Activated CD4-positive, alpha-beta memory T cell treated with anti-CD3 and anti-CD28 coated beads for 36 hours (primary cell): ENCODE results near the gene ZNF346. TPM values are rescaled to one million over a fixed set of nuclear protein-coding genes. Genes with fewer than 3 reads are reported as not detected.
"Not testable (repeated sequence)": the region's sequence is repeated elsewhere in the genome, so short reads cannot be mapped to it uniquely, and the experiment has no call there.

Experiments
- CTCF ChIA-PET: fragments of 350-600 bp; sonication (Branson Sonifier 250); formaldehyde crosslinking; loops from one replicate; lab custom pipeline; 2021; ENCODE audit warnings: antibody characterized with exemption, inconsistent platforms; lab: Charles Lee
- POLR2A ChIA-PET: fragments of 350-600 bp; sonication (Branson Sonifier 250); formaldehyde crosslinking; loops from one replicate; lab custom pipeline; 2021; ENCODE audit warnings: antibody characterized with exemption; lab: Charles Lee
- DNase-seq: peaks from one replicate; pipeline ENCODE4 v3.0.0-alpha.2; 2020
- H3K27ac Mint-ChIP-seq: one replicate; pipeline ENCODE4 v1.8.0; 2021; ENCODE audit warnings: mixed read lengths
- H3K27me3 Mint-ChIP-seq: one replicate; pipeline ENCODE4 v1.8.0; 2021; ENCODE audit warnings: mixed read lengths
- H3K36me3 Mint-ChIP-seq: one replicate; pipeline ENCODE4 v1.8.0; 2021; ENCODE audit warnings: mixed read lengths
- H3K4me1 Mint-ChIP-seq: one replicate; pipeline ENCODE4 v1.8.0; 2021; ENCODE audit warnings: low read depth, mixed read lengths
- H3K4me3 Mint-ChIP-seq: one replicate; pipeline ENCODE4 v1.8.0; 2021; ENCODE audit warnings: mild to moderate bottlenecking, mixed read lengths
- H3K9me3 Mint-ChIP-seq: one replicate; pipeline ENCODE4 v1.8.0; 2021; ENCODE audit warnings: mixed read lengths
- intact Hi-C: fragments of 100-400 bp; cut with micrococcal nuclease; formaldehyde crosslinking; loops from one replicate; pipeline ENCODE4 v1.15.1; 2023
- total RNA-seq, 2 experiments: library from RNA; stranded (reverse); gene quantifications; one replicate each; pipeline ENCODE4 v1.2.3, GENCODE V29; 2021

ZNF346 gene
- total RNA-seq, 2 experiments from 2014 or later, result 12.7 to 15.6 TPM

DNA sequence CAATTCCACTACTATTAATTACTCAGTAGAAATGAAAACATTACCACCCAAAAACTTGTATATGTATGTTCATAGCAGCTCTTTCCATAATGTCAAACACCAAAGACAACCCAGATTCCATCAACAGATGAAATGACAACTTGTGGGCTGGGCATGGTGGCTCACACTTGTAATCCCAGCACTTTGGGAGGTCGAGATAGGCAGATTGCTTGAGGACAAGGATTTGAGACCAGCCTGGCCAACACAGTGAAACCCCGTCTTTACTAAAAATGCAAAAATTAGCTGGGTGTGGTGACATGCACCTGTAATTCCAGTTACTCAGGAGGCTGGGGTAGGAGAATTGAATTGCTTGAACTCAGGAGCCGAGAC lies 27.4 kb upstream of the ZNF346 start:
- peaks cover 46% of the 10 kb centered on the region for H3K4me1 Mint-ChIP-seq
- CTCF ChIA-PET, result interaction anchor here (1.0 to 1.4 kb wide), 2 partner anchors 11 to 334 kb away, joined by 3 to 5 read pairs; no protein-coding TSS in a partner anchor
- DNase-seq, result peak; percentile 19
- peak overlapping the region; percentile 83 for H3K27ac Mint-ChIP-seq
- no peak overlapping the region for H3K4me3 Mint-ChIP-seq
- no peaks in the 10 kb centered on the region for H3K27me3 Mint-ChIP-seq
- intact Hi-C loops, result loop anchor here (5.0 kb wide), 1 partner anchor 93 kb away; no protein-coding TSS in a partner anchor
- POLR2A ChIA-PET, result no interaction called here
- H3K36me3 Mint-ChIP-seq, result peaks cover 17% of the 10 kb centered on the region
- peaks cover 6% of the 10 kb centered on the region for H3K9me3 Mint-ChIP-seq

DNA sequence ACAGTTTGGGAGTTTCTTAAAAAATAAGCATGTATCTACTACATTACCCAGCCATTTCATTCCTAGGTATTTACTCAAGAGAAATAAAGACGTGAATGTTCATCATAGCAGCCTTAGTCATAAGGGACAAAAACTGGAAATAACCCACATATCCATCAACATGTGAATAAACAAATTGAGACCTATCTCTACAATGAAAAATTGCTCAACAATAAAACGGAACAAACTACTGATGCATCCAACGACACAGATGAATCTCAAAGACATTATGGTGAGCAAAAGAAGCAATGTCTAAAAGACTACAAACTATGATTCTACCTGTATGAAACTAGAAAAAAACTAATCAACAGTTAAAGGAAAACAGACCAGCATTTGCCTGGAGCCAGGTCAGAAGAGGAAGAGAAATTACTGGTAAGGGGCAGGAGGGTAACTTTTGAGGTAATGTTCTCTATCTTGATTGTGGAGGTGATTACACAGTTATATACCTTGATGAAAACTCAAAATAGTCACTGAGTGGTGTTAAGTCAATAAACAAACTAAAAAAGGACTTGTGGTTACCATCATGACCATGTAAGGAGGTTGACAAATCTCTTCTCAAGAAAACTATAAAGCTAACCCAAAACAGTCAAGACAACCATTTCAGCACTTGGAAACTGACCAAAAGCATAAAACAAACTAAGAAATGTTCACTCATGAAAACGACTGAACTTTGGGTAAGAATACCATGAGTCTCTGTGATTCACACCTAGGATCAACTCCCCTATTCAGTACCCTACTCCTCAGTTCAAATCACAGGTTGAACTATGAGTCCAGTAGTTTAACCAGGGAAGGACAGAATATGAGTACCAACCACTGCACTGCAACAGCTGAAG lies 26.4 kb upstream of the ZNF346 start:
- CTCF ChIA-PET, result interaction anchor here (1.4 to 2.0 kb wide), 2 partner anchors 10 to 335 kb away, joined by 5 to 15 read pairs; partner anchors contain the start of gene UIMC1
- peak overlapping the region; percentile 73 for H3K27ac Mint-ChIP-seq
- no peak overlapping the region for H3K4me3 Mint-ChIP-seq
- H3K36me3 Mint-ChIP-seq, result peaks cover 21% of the 10 kb centered on the region
- POLR2A ChIA-PET, result interaction anchor here (0.8 to 1.0 kb wide), 2 partner anchors 10 to 27 kb away, joined by 5 to 8 read pairs; no protein-coding TSS in a partner anchor
- peaks cover 6% of the 10 kb centered on the region for H3K9me3 Mint-ChIP-seq
- no peaks in the 10 kb centered on the region for H3K27me3 Mint-ChIP-seq
- H3K4me1 Mint-ChIP-seq, result peaks cover 48% of the 10 kb centered on the region
- intact Hi-C loops, result loop anchor here (1.0 to 5.0 kb wide), 2 partner anchors 29 to 94 kb away; no protein-coding TSS in a partner anchor
- no peak for DNase-seq

DNA sequence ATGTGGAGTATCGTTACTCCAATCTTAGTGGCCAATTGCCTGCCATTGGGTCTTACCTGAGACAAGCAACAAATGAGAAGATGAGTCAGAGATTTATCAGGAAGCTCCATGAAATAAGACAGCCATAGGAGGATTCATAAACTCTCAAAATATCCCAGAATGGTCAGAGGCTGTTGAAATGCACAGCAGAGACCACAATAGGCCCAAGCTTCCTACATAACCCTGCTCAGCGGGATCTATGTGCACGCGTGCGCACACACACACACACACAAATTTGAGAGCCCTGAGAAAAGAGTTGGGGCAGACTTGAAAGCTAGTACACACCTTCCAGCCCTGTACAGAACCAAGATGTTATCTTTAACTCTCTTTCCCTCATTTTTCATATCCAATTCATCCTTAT lies 25.7 kb upstream of the ZNF346 start:
- peak overlapping the region; percentile 73 for H3K27ac Mint-ChIP-seq
- DNase-seq, result no peak
- peaks cover 51% of the 10 kb centered on the region for H3K4me1 Mint-ChIP-seq
- no peaks in the 10 kb centered on the region for H3K27me3 Mint-ChIP-seq
- ChIA-PET POLR2A (interaction anchor here (0.7 to 1.0 kb wide), 3 partner anchors 9 to 454 kb away, joined by 3 to 8 read pairs (median 5); no protein-coding TSS in a partner anchor), CTCF (interaction anchor here (2.0 kb wide), 1 partner anchor 9 kb away, joined by 15 read pairs; the partner anchor contains the start of gene UIMC1)
- H3K9me3 Mint-ChIP-seq, result peaks cover 6% of the 10 kb centered on the region
- H3K4me3 Mint-ChIP-seq, result no peak overlapping the region
- H3K36me3 Mint-ChIP-seq, result peaks cover 24% of the 10 kb centered on the region
- intact Hi-C loops, result loop anchor here (1.0 to 5.0 kb wide), 2 partner anchors 29 to 94 kb away; no protein-coding TSS in a partner anchor

DNA sequence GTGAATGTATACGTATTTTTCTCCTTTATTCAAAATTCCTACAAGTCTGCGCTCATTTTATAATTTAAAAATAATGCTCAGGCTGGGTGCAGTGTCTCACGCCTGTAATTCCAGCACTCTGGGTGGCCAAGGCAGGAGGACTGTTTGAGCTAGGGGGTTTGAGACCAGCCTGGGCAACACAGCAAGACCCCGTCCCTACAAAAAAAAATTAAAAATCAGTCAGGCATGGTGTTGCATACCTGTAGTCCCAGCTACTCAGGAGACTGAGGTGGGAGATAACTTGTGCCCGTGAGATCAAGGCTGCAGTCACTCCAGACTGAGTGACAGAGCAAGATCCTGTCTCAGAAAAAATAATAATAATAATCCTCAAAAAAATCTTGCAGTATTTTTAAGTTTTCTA lies 23.7 kb upstream of the ZNF346 start:
- Mint-ChIP-seq H3K27me3 (no peaks in the 10 kb centered on the region), H3K4me3 (no peak overlapping the region), H3K27ac (no peak overlapping the region), H3K36me3 (peaks cover 23% of the 10 kb centered on the region), H3K4me1 (peaks cover 54% of the 10 kb centered on the region), H3K9me3 (peaks cover 6% of the 10 kb centered on the region)
- ChIA-PET POLR2A (no interaction called here), CTCF (no interaction called here)
- no peak for DNase-seq
- intact Hi-C loops, result loop anchor here (5.0 kb wide), 1 partner anchor 97 kb away; no protein-coding TSS in a partner anchor

DNA sequence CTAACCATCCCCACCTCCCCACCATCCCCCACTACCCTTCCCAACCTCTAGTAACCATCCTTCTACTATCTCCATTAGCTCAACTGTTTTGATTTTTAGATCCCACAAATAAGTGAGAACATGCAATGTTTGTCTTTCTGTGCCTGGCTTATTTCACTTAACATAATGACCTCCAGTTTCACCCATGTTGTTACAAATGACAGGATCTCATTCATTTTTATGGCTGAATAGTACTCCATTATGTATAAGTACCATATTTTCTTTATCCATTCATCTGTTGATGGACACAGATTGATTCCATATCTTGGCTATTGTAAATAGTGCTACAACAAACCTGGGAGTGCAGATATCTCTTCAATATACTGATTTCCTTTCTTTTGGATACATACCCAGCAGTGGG lies 23.0 kb upstream of the ZNF346 start:
- intact Hi-C loops, result loop anchor here (5.0 kb wide), 1 partner anchor 97 kb away; no protein-coding TSS in a partner anchor
- H3K27ac Mint-ChIP-seq, result not testable (repeated sequence)
- peaks cover 53% of the 10 kb centered on the region for H3K4me1 Mint-ChIP-seq

DNA sequence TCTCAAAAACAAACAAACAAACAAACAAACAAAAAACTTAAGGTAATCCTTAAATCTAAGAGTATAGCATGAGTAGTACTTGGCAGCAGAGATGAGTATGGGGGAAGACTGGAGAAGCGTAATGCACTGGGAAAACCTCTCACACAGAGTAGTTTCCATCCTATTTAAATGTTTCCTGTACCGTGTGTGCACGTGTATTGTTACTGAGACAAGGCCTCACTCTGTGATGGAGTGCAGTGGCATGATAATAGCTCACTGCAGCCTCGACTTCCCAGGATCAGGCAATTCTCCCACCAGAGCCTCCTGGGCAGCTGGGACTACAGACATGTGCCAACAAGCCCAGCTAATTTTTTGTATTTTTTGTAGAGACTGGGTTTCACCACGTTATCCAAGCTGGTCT lies 18.8 kb upstream of the ZNF346 start:
- no peak overlapping the region for H3K27ac Mint-ChIP-seq
- intact Hi-C loops, result no loop called here
- no peak for DNase-seq

More for the DNA sequence above, 23.0 kb upstream of the ZNF346 start:
- DNase-seq, POLR2A ChIA-PET, H3K4me3 Mint-ChIP-seq, CTCF ChIA-PET, H3K27me3 Mint-ChIP-seq, H3K9me3 Mint-ChIP-seq: not testable (repeated sequence)
- H3K36me3 Mint-ChIP-seq, result peaks cover 23% of the 10 kb centered on the region

DNA sequence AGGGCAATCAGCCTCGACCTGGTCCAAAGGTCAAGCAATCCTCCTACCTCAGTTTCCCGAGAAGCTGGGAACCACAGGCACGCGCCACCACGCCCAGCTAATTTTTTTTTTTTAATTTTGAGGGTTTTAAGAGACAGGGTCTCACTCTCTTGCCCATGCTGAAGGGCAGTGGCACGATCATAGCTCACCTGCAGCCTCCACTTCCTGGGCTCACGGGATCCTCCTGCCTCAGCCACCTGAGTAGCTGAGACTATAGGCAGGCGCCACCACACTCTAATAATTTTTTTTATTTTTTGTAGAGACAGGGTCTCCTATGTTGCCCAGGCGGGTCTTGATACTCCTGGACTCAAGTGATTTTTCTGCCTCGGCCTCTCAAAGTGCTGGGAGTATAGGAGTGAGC lies 17.5 kb upstream of the ZNF346 start:
- CTCF ChIA-PET, result interaction anchor here (1.0 to 2.4 kb wide), 8 partner anchors 8 to 358 kb away, joined by 3 to 15 read pairs (median 6); partner anchors contain the start of genes TSPAN17 and ZNF346
- H3K27ac Mint-ChIP-seq, result no peak overlapping the region
- peaks cover 16% of the 10 kb centered on the region for H3K36me3 Mint-ChIP-seq
- DNase-seq, result no peak
- peaks cover 28% of the 10 kb centered on the region for H3K4me1 Mint-ChIP-seq
- no peaks in the 10 kb centered on the region for H3K9me3 Mint-ChIP-seq
- H3K4me3 Mint-ChIP-seq, result peak overlapping the region; percentile 91
- H3K27me3 Mint-ChIP-seq, result no peaks in the 10 kb centered on the region
- intact Hi-C loops, result loop anchor here (5.0 kb wide), 1 partner anchor 618 kb away; the partner anchor contains the start of genes HIGD2A and NOP16
- POLR2A ChIA-PET, result interaction anchor here (0.6 to 2.4 kb wide), 3 partner anchors 8 to 353 kb away, joined by 3 to 14 read pairs (median 8); partner anchors contain the start of gene ZNF346

More for the DNA sequence above, 18.8 kb upstream of the ZNF346 start:
- Mint-ChIP-seq H3K4me3 (no peak overlapping the region), H3K4me1 (peaks cover 33% of the 10 kb centered on the region), H3K27me3 (no peaks in the 10 kb centered on the region), H3K36me3 (peaks cover 16% of the 10 kb centered on the region), H3K9me3 (no peaks in the 10 kb centered on the region)
- POLR2A ChIA-PET, result no interaction called here
- CTCF ChIA-PET, result interaction anchor here (0.9 to 2.4 kb wide), 2 partner anchors 18 to 343 kb away, joined by 3 to 7 read pairs; no protein-coding TSS in a partner anchor

DNA sequence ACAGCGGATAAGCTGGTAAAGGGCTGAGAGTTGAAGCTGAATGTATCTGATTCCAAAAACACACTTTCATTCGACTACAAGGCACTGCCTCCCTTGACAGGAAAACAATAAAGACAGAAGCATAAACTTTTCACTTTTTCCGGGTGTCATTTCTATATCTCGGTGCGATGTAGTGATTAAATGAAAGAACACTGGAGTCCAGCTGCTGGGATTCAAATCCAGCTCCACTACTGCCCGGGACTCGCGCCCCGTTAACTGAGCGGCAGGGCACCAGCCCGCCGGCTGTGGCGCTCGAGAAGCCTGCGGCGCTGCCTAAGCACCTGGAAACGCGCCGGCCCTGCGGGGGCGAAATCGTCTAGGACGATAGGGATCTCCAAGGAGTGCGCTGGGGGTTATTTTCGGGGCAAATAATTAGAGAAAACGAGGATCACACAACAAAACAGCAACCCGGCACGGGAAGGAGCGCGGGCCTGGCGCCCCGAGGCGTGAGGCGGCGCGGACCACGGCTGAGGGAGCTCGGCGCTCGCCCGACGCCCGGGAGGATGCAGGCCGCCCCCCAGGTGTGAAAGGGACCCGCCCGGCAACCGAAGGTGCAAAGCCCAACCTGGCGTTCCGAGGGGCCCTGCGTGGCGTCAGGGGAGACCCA lies 16.8 kb upstream of the ZNF346 start:
- intact Hi-C loops, result loop anchor here (1.0 to 5.0 kb wide), 3 partner anchors 17 to 618 kb away; partner anchors contain the start of genes HIGD2A, NOP16, RNF44 and ZNF346
- no peaks in the 10 kb centered on the region for H3K9me3 Mint-ChIP-seq
- peak overlapping the region; percentile 91 for H3K4me3 Mint-ChIP-seq
- H3K27me3 Mint-ChIP-seq, result no peaks in the 10 kb centered on the region
- H3K36me3 Mint-ChIP-seq, result peaks cover 13% of the 10 kb centered on the region
- H3K4me1 Mint-ChIP-seq, result peaks cover 28% of the 10 kb centered on the region
- ChIA-PET POLR2A (interaction anchor here (0.7 to 2.4 kb wide), 3 partner anchors 9 to 66 kb away, joined by 3 to 14 read pairs (median 8); partner anchors contain the start of gene ZNF346), CTCF (interaction anchor here (0.9 to 2.4 kb wide), 10 partner anchors 9 to 359 kb away, joined by 3 to 15 read pairs (median 4); partner anchors contain the start of genes TSPAN17 and ZNF346)
- peak; percentile 81 for DNase-seq
- H3K27ac Mint-ChIP-seq, result peak overlapping the region; percentile 89

DNA sequence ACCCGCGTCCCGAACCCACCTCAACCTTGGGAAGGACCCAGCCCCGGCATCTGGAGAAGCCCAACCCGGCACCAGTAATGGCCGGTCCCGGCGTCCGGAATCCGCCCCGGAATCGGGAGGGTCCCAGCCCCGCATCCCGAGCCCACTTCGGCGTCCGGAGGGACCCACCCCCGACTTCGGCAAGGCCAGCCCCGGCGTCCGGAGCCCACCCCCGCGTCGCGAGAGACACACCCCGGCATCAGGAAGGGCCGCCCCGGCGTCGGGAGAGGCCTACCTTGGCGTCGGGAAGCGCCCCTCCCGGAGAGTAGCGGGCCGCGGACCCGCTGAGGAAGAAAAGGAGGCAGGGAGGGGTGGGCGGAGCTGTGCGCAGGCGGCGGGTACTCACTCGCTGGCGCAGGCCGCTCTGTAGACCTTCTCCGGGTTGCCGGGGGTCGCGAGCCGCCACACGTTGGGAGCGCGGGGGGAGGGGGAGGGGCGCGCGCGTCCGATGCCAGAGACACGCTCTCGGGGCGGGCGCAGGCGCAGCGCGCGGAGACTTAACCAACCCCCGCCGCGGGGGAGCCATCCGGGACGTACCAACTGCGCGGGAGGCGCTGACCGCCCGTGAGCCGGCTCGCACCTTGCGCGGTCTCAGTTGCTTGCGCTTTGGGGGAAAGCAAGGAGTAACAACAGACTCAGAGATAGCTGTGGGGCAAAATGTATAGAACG lies 16.1 kb upstream of the ZNF346 start, which contains the start of gene UIMC1:
TSS of gene UIMC1 (minus strand) at position 515 of the 708 bp plus-strand sequence. CDS start 24,164 bp downstream, outside the sequence.
- H3K27me3 Mint-ChIP-seq, result no peaks in the 10 kb centered on the region
- intact Hi-C loops, result loop anchor here (1.0 to 5.0 kb wide), 3 partner anchors 16 to 619 kb away; partner anchors contain the start of genes HIGD2A, NOP16, RNF44 and ZNF346
- ChIA-PET CTCF (interaction anchor here (0.9 to 2.4 kb wide), 8 partner anchors 9 to 359 kb away, joined by 3 to 15 read pairs (median 6); partner anchors contain the start of genes TSPAN17 and ZNF346), POLR2A (interaction anchor here (0.6 to 2.4 kb wide), 5 partner anchors 9 to 66 kb away, joined by 3 to 14 read pairs (median 4); partner anchors contain the start of gene ZNF346)
- H3K9me3 Mint-ChIP-seq, result no peaks in the 10 kb centered on the region
- peak within 1 kb of the TSS; percentile 91 for H3K4me3 Mint-ChIP-seq
- peak; percentile 94 for DNase-seq
- H3K27ac Mint-ChIP-seq, result peak within 1 kb of the TSS; percentile 93
- H3K36me3 Mint-ChIP-seq, result peaks cover 9% of the 10 kb centered on the region
- H3K4me1 Mint-ChIP-seq, result peaks cover 23% of the 10 kb centered on the region

DNA sequence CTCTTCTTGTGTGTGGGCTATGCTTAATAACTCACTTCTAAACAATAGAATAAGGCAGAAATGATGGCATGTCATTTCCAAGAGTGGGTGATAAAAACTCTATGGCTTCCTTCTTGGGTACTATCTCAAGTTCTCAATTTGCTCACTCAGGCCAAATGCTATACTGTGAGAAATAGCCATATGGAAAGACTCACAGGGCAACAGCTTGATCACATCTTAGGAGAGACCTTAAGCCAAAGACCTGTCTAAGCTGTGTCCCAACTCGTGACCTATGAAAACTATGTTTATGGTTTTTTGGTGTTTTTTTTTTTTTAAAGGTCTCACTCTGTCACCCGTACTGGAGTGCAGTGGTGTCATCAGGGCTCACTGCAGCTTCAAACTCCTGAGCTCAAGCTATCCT lies 13.8 kb upstream of the ZNF346 start:
- Mint-ChIP-seq H3K9me3 (no peaks in the 10 kb centered on the region), H3K4me1 (peaks cover 17% of the 10 kb centered on the region), H3K27me3 (no peaks in the 10 kb centered on the region), H3K4me3 (no peak overlapping the region), H3K36me3 (peaks cover 7% of the 10 kb centered on the region), H3K27ac (no peak overlapping the region)
- no peak for DNase-seq
- intact Hi-C loops, result loop anchor here (5.0 kb wide), 1 partner anchor 621 kb away; the partner anchor contains the start of genes HIGD2A and NOP16
- POLR2A ChIA-PET, result no interaction called here
- CTCF ChIA-PET, result interaction anchor here (0.8 to 1.2 kb wide), 2 partner anchors 14 to 348 kb away, joined by 3 read pairs; partner anchors contain the start of gene ZNF346
